ENCODE data around the gene EFCAB5.

DNA sequence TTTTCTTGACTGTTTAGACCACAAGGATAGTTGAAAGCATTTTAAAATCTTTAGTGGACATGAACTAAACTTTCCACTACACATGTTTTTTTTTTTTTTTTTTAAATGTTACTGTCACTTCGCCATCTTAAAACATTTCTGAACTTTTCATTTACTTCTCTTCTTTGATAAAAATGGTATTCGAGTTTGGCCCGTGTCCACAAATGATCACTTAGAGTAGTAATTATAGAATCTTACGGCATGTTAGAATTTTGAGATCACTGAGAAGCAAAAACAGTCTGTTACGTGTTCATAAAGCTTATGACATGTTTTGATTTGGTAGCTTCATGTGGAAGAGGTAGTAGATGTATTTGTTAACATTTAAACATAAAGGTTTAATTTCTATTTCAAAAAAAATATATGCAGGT, 176.2 kb downstream of the EFCAB5 start:
- TF ChIP-seq POLR2AphosphoS5 (IDR thresholded peaks at IDR 0.05; ENCODE audit: low read depth, low read length) (no peak), SIN3A (IDR thresholded peaks at IDR 0.05; ENCODE audit: borderline replicate concordance, insufficient read depth, low read depth, low read length) (no peak), TCF7L2 (IDR thresholded peaks at IDR 0.05; ENCODE audit: low read depth, low read length) (no peak)
- TF ChIP-seq, protein P1, sequence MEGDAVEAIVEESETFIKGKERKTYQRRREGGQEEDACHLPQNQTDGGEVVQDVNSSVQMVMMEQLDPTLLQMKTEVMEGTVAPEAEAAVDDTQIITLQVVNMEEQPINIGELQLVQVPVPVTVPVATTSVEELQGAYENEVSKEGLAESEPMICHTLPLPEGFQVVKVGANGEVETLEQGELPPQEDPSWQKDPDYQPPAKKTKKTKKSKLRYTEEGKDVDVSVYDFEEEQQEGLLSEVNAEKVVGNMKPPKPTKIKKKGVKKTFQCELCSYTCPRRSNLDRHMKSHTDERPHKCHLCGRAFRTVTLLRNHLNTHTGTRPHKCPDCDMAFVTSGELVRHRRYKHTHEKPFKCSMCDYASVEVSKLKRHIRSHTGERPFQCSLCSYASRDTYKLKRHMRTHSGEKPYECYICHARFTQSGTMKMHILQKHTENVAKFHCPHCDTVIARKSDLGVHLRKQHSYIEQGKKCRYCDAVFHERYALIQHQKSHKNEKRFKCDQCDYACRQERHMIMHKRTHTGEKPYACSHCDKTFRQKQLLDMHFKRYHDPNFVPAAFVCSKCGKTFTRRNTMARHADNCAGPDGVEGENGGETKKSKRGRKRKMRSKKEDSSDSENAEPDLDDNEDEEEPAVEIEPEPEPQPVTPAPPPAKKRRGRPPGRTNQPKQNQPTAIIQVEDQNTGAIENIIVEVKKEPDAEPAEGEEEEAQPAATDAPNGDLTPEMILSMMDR (IDR thresholded peaks at IDR 0.05): no peak
- TF ChIP-seq, protein P2, sequence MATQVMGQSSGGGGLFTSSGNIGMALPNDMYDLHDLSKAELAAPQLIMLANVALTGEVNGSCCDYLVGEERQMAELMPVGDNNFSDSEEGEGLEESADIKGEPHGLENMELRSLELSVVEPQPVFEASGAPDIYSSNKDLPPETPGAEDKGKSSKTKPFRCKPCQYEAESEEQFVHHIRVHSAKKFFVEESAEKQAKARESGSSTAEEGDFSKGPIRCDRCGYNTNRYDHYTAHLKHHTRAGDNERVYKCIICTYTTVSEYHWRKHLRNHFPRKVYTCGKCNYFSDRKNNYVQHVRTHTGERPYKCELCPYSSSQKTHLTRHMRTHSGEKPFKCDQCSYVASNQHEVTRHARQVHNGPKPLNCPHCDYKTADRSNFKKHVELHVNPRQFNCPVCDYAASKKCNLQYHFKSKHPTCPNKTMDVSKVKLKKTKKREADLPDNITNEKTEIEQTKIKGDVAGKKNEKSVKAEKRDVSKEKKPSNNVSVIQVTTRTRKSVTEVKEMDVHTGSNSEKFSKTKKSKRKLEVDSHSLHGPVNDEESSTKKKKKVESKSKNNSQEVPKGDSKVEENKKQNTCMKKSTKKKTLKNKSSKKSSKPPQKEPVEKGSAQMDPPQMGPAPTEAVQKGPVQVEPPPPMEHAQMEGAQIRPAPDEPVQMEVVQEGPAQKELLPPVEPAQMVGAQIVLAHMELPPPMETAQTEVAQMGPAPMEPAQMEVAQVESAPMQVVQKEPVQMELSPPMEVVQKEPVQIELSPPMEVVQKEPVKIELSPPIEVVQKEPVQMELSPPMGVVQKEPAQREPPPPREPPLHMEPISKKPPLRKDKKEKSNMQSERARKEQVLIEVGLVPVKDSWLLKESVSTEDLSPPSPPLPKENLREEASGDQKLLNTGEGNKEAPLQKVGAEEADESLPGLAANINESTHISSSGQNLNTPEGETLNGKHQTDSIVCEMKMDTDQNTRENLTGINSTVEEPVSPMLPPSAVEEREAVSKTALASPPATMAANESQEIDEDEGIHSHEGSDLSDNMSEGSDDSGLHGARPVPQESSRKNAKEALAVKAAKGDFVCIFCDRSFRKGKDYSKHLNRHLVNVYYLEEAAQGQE (IDR thresholded peaks at IDR 0.05; ENCODE audit: insufficient read depth in 1 of 2, low read depth in 2 of 2, low read length in 1 of 2): no peak
